Neuronal stem cell (in vitro differentiated cells): ENCODE data around the gene LRWD1.
A peak's percentile ranks its signal among the peaks of the same experiment; 100 is the strongest.

ENCODE experiments used
- DNase-seq: peaks from one replicate; pipeline ENCODE4 v3.0.0-alpha.2; 2013; ENCODE audit warnings: low spot score
- H2AFZ ChIP-seq: one replicate; pipeline ENCODE4 v1.6.1; 2013; ENCODE audit warnings: mild to moderate bottlenecking, low read length, inconsistent platforms
- H2AK5ac ChIP-seq: 2 replicates; pipeline ENCODE4 v1.6.1; 2013; ENCODE audit warnings: low read depth, mild to moderate bottlenecking, inconsistent platforms, low read length, moderate library complexity, mixed read lengths
- H2BK120ac ChIP-seq: 2 replicates; pipeline ENCODE4 v1.6.1; 2013; ENCODE audit warnings: low read depth, mild to moderate bottlenecking, inconsistent platforms, low read length, moderate library complexity, mixed read lengths
- H2BK12ac ChIP-seq: one replicate; pipeline ENCODE4 v1.6.1; 2013; ENCODE audit warnings: low read length, inconsistent platforms
- H2BK15ac ChIP-seq: 2 replicates; pipeline ENCODE4 v1.6.1; 2013; ENCODE audit warnings: mild to moderate bottlenecking, low read length, inconsistent platforms, mixed read lengths
- H2BK5ac ChIP-seq: one replicate; pipeline ENCODE4 v1.6.1; 2013; ENCODE audit warnings: inconsistent platforms, mild to moderate bottlenecking, low read length, moderate library complexity
- H3K14ac ChIP-seq: one replicate; pipeline ENCODE4 v1.6.1; 2013; ENCODE audit warnings: low read length, inconsistent platforms
- H3K18ac ChIP-seq: 2 replicates; pipeline ENCODE4 v1.6.1; 2013; ENCODE audit warnings: low read length, inconsistent platforms
- H3K23ac ChIP-seq: 2 replicates; pipeline ENCODE4 v1.6.1; 2013; ENCODE audit warnings: low read depth, mild to moderate bottlenecking, mixed read lengths, low read length, inconsistent platforms; ENCODE audit not compliant: poor library complexity
- H3K27ac ChIP-seq: replicated peaks from 3 replicates; pipeline ENCODE4 v1.5.1; 2013; ENCODE audit warnings: low read length, inconsistent platforms
- H3K27me3 ChIP-seq, 3 experiments: 2 replicates each; pipeline ENCODE4 v1.6.1; 2013; ENCODE audit warnings: low read length in 3 of 3, mild to moderate bottlenecking in 2 of 3, inconsistent platforms in 1 of 3, low read depth in 1 of 3, mixed read lengths in 1 of 3, moderate library complexity in 1 of 3; ENCODE audit not compliant: control insufficient read depth in 3 of 3, insufficient read depth in 3 of 3
- H3K36me3 ChIP-seq, 2 donors: replicated peaks in 1 of 2; 2 replicates each; pipeline ENCODE4 v1.6.1; 2013; ENCODE audit warnings: low read length in 2 of 2; ENCODE audit not compliant: control insufficient read depth in 2 of 2, insufficient read depth in 2 of 2
- H3K4ac ChIP-seq: 2 replicates; pipeline ENCODE4 v1.6.1; 2013; ENCODE audit warnings: inconsistent platforms, mild to moderate bottlenecking, low read length, moderate library complexity
- H3K4me1 ChIP-seq, 2 donors: 1 replicate in 1 of 2; 2 replicates in 1 of 2; pipeline ENCODE4 v1.6.1; 2013; ENCODE audit warnings: low read length in 2 of 2, low read depth in 1 of 2; ENCODE audit not compliant: control insufficient read depth in 2 of 2, insufficient read depth in 1 of 2
- H3K4me2 ChIP-seq: one replicate; pipeline ENCODE4 v1.6.1; 2013; ENCODE audit warnings: mild to moderate bottlenecking, low read length, inconsistent platforms; ENCODE audit not compliant: insufficient read depth, poor library complexity, severe bottlenecking
- H3K4me3 ChIP-seq, 2 donors: 2 replicates each; pipeline ENCODE4 v1.5.1; 2013; ENCODE audit warnings: low read length in 2 of 2, mild to moderate bottlenecking in 2 of 2, inconsistent platforms in 1 of 2, moderate library complexity in 1 of 2
- H3K79me1 ChIP-seq: one replicate; pipeline ENCODE4 v1.6.1; 2013; ENCODE audit warnings: low read depth, mild to moderate bottlenecking, inconsistent platforms, low read length, moderate library complexity
- H3K9ac ChIP-seq: one replicate; pipeline ENCODE4 v1.6.1; 2013; ENCODE audit warnings: mild to moderate bottlenecking, low read depth, low read length, inconsistent platforms; ENCODE audit not compliant: poor library complexity
- H3K9me3 ChIP-seq, 2 donors: replicated peaks in 1 of 2; 2 replicates each; pipeline versions ENCODE3 to v1.6.1; 2013; ENCODE audit warnings: low read length in 2 of 2, mild to moderate bottlenecking in 2 of 2, inconsistent platforms in 1 of 2, low read depth in 1 of 2, mixed read lengths in 1 of 2, moderate library complexity in 1 of 2; ENCODE audit not compliant: control insufficient read depth in 2 of 2, insufficient read depth in 1 of 2
- H4K8ac ChIP-seq: one replicate; pipeline ENCODE4 v1.6.1; 2013; ENCODE audit warnings: low read depth, mild to moderate bottlenecking, inconsistent platforms, low read length, moderate library complexity
- H4K91ac ChIP-seq: one replicate; pipeline ENCODE4 v1.6.1; 2013; ENCODE audit warnings: low read length, low read depth, mild to moderate bottlenecking, inconsistent platforms; ENCODE audit not compliant: poor library complexity
- WGBS, 2 donors: extraction: QIAGEN DNeasy Blood & Tissue Kit; methylation state at CpG; one replicate each; pipeline ENCODE4 v1.1.7; 2013; ENCODE audit warnings: missing lambda C conversion rate in 2 of 2, mixed read lengths in 1 of 2; ENCODE audit not compliant: insufficient read length in 2 of 2, insufficient replicate concordance in 1 of 2; ENCODE audit errors: extremely low coverage in 2 of 2; 5-methylcytosine and 5-hydroxymethylcytosine counted together

Gene LRWD1

GRCh38 chr7:102434039-102434486, 30.7 kb upstream of the LRWD1 start:
- no peak overlapping the region for H3K27ac ChIP-seq
- no peak overlapping the region for H2BK12ac ChIP-seq
- peak overlapping the region; percentile 63 for H3K23ac ChIP-seq
- no peaks in the 10 kb centered on the region for H3K27me3 ChIP-seq
- H2BK15ac ChIP-seq = peak overlapping the region; percentile 6
- peaks cover 13% of the 10 kb centered on the region for H3K79me1 ChIP-seq
- no peak overlapping the region for H3K14ac ChIP-seq
- H3K4ac ChIP-seq = no peak overlapping the region
- peak overlapping the region; percentile 77 for H2AK5ac ChIP-seq
- peaks cover 8 to 21% of the 10 kb centered on the region in 2 donors for H3K4me1 ChIP-seq
- H3K9me3 ChIP-seq = no peaks in the 10 kb centered on the region
- peaks cover 5 to 33% of the 10 kb centered on the region in 2 donors for H3K36me3 ChIP-seq
- no peak overlapping the region for H4K8ac ChIP-seq
- peak overlapping the region; percentile 97 for H2AFZ ChIP-seq
- no peak overlapping the region for H2BK120ac ChIP-seq
- H3K9ac ChIP-seq = peak overlapping the region; percentile 83
- no peak overlapping the region for H3K18ac ChIP-seq
- H3K4me3 ChIP-seq = peak overlapping the region; percentile 89 to 97
- WGBS, 2 donors = no CpG with 5 or more reads among the region's 9 CpGs
- peak overlapping the region; percentile 87 for H2BK5ac ChIP-seq
- no peak overlapping the region for H4K91ac ChIP-seq
- H3K4me2 ChIP-seq = peak overlapping the region; percentile 73
- DNase-seq = no peak

GRCh38 chr7:102436118-102436517, 28.7 kb upstream of the LRWD1 start:
- no peak overlapping the region for H2AK5ac ChIP-seq
- no peak overlapping the region for H4K91ac ChIP-seq
- no peak overlapping the region for H4K8ac ChIP-seq
- no peak overlapping the region for H3K27ac ChIP-seq
- no peak overlapping the region for H2BK15ac ChIP-seq
- no peak overlapping the region for H3K4ac ChIP-seq
- H3K36me3 ChIP-seq = peaks cover 6 to 54% of the 10 kb centered on the region in 2 donors
- H3K79me1 ChIP-seq = peaks cover 11% of the 10 kb centered on the region
- H3K4me3 ChIP-seq = no peak overlapping the region
- H2BK120ac ChIP-seq = no peak overlapping the region
- no peak overlapping the region for H3K23ac ChIP-seq
- H2AFZ ChIP-seq = no peak overlapping the region
- no peak overlapping the region for H3K14ac ChIP-seq
- H3K4me2 ChIP-seq = no peak overlapping the region
- WGBS, 2 donors = no CpG with 5 or more reads among the region's 10 CpGs
- H2BK5ac ChIP-seq = no peak overlapping the region
- no peaks in the 10 kb centered on the region for H3K27me3 ChIP-seq
- H3K18ac ChIP-seq = no peak overlapping the region
- peaks cover 8 to 21% of the 10 kb centered on the region in 2 donors for H3K4me1 ChIP-seq
- no peak overlapping the region for H2BK12ac ChIP-seq
- H3K9ac ChIP-seq = no peak overlapping the region
- H3K9me3 ChIP-seq = no peaks in the 10 kb centered on the region
- no peak for DNase-seq

- H2AFZ ChIP-seq = no peak overlapping the region
- H2AK5ac ChIP-seq = no peak overlapping the region
- no CpG with 5 or more reads among the region's 17 CpGs for WGBS, 2 donors
- no peak overlapping the region for H2BK12ac ChIP-seq
- H3K4me1 ChIP-seq = no peaks in the 10 kb centered on the region
- H3K4me3 ChIP-seq = no peak overlapping the region
- H3K18ac ChIP-seq = no peak overlapping the region
- no peak overlapping the region for H3K4ac ChIP-seq
- no peak overlapping the region for H3K23ac ChIP-seq
- H3K27me3 ChIP-seq = no peaks in the 10 kb centered on the region
- no peak overlapping the region for H3K4me2 ChIP-seq
- H2BK5ac ChIP-seq = no peak overlapping the region
- peak; percentile 48 for DNase-seq
- peaks cover 3% of the 10 kb centered on the region for H3K79me1 ChIP-seq
- H2BK15ac ChIP-seq = no peak overlapping the region
- H2BK120ac ChIP-seq = no peak overlapping the region
- H3K9me3 ChIP-seq = no peaks in the 10 kb centered on the region
- H3K9ac ChIP-seq = no peak overlapping the region
- peak overlapping the region; percentile 66 for H3K27ac ChIP-seq
- no peak overlapping the region for H3K14ac ChIP-seq
- H3K36me3 ChIP-seq = peaks cover 13 to 75% of the 10 kb centered on the region in 2 donors
- H4K91ac ChIP-seq = no peak overlapping the region
- H4K8ac ChIP-seq = no peak overlapping the region
Observed at GRCh38 chr7:102439963-102440795, 24.6 kb upstream of the LRWD1 start.

DNA sequence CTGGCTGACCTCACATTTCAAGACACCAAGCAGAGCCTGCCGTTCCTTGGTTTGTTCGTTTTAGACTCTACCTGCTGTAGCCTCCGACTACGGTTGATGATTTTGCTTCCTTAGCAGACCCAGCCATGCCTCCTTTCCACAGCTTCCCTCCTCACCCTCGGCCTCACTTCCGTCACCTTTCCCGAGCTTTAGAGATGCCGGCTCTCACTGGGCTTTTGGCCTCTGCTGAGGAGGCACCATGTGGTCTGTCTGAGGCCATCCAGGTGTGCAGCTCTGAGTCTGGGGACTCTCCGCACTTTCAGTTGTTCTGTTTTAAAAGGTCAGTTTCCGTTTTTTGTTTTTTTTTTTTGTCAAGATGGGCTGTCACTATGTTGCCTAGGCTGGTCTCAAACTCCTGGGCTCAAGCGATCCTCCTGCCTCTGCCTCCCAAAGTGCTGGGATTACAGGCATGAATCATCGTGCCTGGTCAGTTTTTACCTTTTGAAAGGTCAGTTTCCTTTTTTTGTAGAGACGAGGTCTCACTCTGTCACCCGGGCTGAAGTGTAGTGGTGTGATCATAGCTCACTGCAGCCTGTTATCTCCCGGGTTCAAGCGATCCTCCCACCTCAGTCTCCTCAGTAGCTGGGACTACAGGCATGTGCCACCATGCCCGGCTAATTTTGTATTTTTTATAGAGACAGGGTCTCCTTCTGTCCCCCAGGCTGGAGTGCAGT, 19.7 kb upstream of the LRWD1 start:
- Histone ChIP-seq H3K4ac (no peak overlapping the region), H3K23ac (peak overlapping the region; percentile 65), H2BK12ac (no peak overlapping the region), H3K79me1 (no peaks in the 10 kb centered on the region), H2BK15ac (no peak overlapping the region), H3K27me3 (no peaks in the 10 kb centered on the region), H3K36me3 (peaks cover 18 to 66% of the 10 kb centered on the region in 2 donors), H2BK120ac (no peak overlapping the region), H3K14ac (no peak overlapping the region), H4K8ac (no peak overlapping the region), H3K4me3 (no peak overlapping the region), H3K9ac (no peak overlapping the region), H2BK5ac (no peak overlapping the region), H3K27ac (no peak overlapping the region), H3K4me1 (no peaks in the 10 kb centered on the region), H3K9me3 (no peaks in the 10 kb centered on the region), H2AFZ (no peak overlapping the region), H3K4me2 (no peak overlapping the region), H4K91ac (no peak overlapping the region), H2AK5ac (no peak overlapping the region), H3K18ac (no peak overlapping the region)
- DNase-seq = no peak
- WGBS, 2 donors = no CpG with 5 or more reads among the region's 17 CpGs
